NCI-H82 treated with DMSO at 0.1 percent for 48 hours (cell line): Measurements from ENCODE around the gene TRIL.

Experiments used
- DNase-seq: peaks from one replicate; lab custom pipeline; 2025; ENCODE audit not compliant: unreplicated experiment; lab: John Stamatoyannopoulos, UW

The TRIL gene

DNA sequence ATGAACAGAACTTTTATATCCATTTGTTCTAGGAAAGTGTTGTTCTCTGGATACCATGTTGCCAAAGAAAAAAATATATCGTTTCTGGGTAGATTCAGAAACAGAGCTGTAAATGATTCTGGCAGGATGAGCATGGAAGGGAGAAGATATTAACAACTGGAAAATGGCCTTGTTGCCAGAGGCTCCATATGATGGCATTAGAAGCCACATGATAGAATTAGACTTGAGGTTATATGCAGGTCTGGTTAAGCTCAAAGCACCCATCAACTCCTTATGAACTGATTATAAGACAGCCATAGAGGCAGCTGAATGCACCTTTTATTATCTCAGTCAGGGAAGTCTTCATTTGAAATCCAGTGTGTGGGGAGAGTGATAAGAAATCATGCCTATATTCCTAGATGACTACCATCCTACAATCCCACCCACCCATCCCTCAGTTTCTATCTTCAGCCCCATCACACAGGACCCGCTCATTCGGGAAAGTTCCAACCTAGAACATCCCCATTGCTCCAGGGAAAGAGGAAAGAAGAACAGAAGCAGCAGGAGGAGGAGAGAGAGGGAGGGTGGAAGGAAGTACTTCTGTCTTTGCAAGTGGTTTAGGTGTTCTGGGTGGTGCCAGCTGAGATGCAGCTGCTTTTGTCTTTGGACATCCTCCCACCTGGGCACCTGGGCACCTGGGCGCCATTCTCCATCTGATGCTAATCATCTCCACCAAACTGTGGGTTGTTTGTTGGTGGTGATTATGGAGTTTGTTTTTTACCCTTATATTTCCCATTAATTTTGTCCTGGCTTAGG, 25.5 kb upstream of the TRIL start:
- DNase-seq = no peak

- no peak for DNase-seq
Observed at GRCh38 chr7:28981161-28981465, 23.0 kb upstream of the TRIL start.

DNA sequence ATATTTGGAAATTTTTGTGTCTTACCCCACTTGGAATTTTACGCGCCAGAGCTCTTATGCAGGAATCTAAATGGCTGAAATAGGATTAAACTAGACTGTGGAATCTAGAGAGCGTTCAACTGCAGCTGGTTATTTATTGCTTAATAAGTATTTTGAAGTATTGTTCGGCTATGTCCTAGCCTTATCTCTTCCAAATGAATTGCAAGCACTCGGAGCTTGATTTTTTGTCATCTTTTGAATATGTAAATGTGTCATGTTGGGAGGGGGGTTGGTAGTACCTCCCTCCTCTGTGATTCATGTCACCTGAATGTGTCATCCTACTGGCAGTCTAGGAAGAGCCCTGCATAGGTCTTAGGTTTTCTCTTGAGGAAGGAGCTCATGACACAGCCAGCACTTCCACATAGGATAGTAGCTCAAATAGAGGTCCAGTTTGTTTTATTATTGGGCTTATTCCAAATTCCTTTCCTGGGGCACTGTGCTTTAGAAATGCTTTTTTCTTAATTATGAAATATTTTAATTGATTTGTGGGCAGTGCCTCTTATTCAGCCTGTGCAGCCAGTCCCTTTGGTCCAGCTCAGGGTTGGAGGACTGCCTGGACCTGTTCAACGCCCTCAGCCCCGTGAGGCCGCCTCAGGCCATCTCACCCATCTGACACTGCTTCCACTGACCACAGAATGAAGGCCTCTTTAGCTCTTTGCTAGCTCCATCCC, 22.5 kb upstream of the TRIL start:
- no peak for DNase-seq

GRCh38 chr7:28979776-28980175, 21.6 kb upstream of the TRIL start:
- peak; percentile 71 for DNase-seq

- DNase-seq = no peak
Observed at GRCh38 chr7:28977881-28978280, 19.8 kb upstream of the TRIL start.

GRCh38 chr7:28976022-28976421, 17.9 kb upstream of the TRIL start:
- DNase-seq = no peak

DNA sequence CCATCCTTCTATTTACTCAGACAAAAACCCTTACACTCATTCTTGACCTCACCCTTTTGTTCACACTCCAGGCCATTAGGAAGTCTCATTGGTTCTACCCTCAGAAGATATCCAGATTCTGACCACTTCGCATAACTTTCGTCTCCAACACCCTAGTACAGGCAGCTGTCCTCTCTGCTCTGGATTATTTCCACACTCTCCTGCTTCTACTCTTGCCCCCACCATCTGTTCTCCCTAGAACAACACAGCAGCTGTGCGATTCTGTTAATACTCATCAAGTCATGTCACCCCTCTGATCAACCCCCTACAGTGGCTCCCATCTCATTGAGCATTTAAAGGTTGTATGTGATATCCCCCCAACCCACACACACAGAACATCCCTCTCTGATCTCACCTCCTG, 15.5 kb upstream of the TRIL start:
- no peak for DNase-seq

GRCh38 chr7:28964056-28964455, 5.9 kb upstream of the TRIL start:
- no peak for DNase-seq

GRCh38 chr7:28961972-28962371, 3.8 kb upstream of the TRIL start:
- DNase-seq = no peak

DNA sequence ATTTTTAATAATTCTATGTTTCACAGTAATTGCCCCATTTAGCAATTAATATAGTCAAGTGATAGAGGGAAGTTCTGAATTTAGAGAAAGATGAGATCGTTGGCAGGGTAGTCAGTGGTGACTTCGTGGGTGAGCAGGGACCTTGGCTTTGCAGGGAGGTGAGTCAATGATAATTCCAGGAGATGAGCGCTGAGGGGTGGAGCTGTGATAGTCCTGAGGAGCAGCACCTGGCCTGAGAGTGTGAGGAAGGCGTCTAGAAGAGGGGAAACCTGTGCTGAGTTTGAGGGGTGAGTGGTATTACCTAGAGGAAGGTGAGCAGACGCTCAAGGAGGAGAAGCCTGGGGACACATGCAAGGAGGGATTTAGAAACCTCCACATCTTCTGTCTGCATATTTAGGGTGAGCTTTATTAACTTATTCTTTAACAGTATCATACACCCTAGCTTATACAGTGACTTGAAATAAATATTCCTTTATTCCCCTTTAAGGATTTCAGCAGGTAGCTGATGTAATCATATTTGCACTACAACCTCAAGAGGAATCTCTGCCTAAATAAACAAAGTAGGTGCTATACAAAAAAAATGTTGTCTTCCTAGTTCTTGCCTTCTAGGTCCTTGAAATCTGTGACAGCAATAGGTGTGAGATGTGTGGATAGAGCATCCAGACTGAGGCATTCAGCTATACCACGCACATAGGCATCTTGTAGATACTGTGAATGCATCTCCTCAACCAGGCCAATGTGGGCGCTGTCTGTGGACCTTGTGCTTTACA, 2.1 kb upstream of the TRIL start:
- DNase-seq = no peak

DNA sequence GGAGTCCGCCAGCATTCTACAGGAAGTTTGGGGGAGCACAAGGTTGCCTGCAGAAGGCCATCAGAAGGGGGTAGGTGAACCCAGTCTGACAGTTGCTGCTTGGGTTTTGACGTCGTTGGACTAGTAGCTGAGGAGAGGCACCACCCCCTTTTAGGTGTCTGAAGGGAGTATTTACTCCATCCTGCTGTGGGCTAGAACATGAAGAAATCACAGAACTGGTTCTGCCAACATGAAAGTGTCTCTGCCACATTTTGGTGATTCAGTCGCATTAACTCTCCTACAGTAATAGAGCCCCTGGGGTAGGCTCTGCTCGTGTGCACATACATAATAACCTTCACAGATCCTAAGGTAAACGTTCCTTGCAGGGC, 834 bp upstream of the TRIL start:
- DNase-seq = no peak

DNA sequence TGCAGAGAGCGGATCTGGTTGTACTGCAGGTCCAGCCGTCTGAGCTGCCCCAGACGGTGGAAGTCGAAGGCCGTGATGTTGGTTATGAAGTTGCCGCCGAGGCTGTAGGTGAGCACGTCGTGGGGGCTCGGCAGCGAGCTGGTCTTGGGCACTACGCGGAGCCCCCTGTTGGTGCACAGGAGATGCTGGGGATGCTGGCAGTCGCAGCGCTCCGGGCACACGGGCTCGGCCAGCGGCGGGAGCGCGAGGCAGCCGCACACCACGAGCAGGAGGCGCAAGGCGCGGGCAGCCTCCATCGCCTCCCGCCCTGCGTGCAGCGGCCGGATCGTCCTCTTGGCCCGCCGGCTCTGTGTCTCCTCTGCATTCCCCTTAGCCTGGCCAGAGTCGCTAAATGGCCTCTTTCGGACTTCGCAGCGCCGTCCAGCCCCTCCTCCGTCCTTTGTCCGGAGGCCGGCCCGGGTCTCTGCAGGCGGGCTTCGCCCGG, 337 bp downstream of the TRIL start:
- no peak for DNase-seq

DNA sequence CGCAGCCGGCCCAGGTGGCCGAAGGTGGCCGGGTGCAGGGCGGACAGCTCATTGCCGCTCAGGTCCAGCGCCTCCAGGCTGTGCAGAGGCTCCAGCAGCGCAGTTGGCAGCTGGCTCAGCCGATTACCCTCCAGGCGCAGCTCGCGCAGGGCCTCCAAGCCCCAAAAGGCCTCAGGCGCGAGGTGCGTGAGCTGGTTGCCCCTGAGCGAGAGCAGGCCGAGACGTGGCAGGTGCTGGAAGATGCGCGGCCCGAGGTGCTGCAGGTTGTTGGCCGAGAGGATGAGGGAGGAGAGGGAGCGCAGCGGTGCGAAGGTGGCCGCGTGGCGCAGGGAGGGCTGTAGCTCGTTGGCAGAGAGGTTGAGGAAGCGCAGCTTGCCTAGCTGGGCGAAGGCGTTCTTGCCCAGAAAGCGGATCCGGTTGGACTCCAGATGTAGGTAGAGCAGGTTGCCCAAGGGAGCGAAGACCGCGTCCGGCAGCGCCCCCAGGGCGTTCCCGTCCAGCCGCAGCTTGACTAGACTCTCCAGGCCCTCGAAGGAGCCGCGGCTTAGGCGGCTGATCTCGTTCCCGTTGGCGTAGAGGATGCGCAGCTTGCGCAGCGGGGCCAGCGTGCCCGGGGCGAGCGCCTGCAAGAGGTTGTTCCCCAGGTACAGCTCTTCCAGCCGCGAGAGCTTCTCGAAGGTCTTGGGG, 923 bp downstream of the TRIL start:
- DNase-seq = no peak

- DNase-seq = no peak
Observed at GRCh38 chr7:28956608-28957063, 1.5 kb downstream of the TRIL start.

DNA sequence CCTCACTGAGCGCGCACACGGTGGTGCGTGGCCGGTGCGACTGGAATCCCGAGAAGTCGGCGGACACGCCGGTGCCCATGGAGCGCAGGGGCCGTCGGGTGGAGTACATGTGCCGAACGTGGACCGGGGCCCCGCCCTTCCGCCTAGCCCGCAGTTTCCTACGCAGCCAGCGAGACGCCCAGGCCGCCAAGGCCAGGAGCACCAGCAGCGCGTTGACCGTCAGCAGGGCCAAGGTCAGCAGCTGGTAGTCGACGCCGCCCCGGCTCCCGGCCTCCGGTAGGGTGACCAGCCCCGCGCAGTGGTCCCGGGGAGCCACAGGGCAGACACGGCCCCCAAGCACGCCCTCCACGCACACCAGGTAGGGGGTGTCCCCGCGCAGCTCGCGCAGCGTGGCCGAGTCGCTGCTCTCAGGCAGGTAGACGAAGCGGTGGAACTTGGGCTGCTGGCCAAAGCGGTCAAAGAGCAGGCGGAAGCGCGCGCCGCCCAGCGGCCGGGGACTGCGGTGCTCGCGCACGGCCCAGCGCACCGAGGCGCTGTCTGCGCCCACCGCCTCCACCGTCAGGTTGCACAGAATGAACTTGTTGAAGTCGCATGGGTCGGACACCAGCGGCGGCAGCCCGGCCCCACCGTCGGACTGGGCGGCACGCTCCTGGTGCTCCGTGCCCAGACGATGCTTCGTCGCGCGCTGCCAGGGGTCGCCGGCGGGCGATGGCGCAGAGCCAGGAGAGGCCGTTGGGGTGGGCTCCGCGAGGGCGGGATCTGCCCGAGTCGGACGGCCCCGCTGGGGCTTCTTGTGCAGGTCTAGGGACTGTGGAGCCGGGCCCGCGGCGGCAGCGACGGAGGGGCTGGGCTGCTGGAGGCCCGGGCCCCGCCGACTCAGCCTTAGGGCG, 2.2 kb downstream of the TRIL start:
- no peak for DNase-seq

- DNase-seq = no peak
Observed at GRCh38 chr7:28955356-28955717, 2.8 kb downstream of the TRIL start.

GRCh38 chr7:28954946-28955345, 3.2 kb downstream of the TRIL start:
- no peak for DNase-seq

- no peak for DNase-seq
Observed at GRCh38 chr7:28954471-28954870, 3.7 kb downstream of the TRIL start.

DNA sequence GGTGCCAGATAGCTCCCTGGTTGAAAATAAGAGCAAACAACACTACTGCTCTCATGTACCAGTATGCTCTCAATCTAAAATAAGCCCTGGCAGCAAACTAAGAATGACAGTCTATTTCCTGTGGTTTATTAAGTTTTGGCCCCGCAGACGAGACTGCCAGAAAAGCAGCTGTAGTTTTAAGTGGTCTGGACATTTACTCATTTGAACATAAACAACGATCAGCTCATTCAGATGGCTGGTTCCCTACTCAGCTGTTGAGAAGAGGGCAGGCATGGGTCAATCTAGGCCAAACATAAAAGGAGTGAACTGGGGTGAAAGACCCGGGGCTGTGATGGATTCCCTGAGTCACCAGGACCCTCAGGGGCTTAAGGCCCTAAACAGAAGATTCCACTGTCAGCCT, 4.5 kb downstream of the TRIL start:
- DNase-seq = no peak

DNA sequence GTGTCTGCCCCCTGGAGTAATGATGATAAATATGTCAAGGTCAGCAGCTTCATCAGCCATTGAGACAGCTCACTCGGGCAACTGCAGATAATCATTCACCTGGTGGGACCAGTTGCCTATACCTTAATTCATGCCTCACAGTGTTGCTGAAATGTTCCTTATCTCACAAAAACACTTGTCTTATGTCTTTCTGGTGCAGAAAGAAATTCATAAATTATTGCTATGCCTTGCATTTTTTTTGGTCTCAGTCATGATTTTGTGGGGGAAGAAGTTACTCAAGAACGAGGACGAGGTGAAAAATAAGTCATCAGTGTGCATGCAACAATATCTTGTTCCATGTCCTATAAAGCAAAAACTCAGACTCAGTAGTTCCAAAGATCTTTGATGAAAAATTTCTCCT, 16.0 kb downstream of the TRIL start:
- no peak for DNase-seq
